A673 (cell line): Measurements from ENCODE around the gene DCLK2. TPM values are rescaled to one million over a fixed set of nuclear protein-coding genes. Genes with fewer than 3 reads are reported as not detected.

Experiments used
- BruUV-seq: library from RNA; stranded (reverse); fragments of 400-500 nt; replicated peaks from 2 replicates; lab custom pipeline; 2021; lab: Mats Ljungman, UMichigan
- CTCF ChIA-PET: fragments of 300-600 bp; sonication (Branson Sonifier 250); formaldehyde crosslinking; loops from one replicate; lab custom pipeline; 2022; ENCODE audit warnings: antibody characterized with exemption; lab: Charles Lee
- POLR2A ChIA-PET: fragments of 300-600 bp; sonication (Branson Sonifier 250); formaldehyde crosslinking; loops from one replicate; lab custom pipeline; 2022; ENCODE audit warnings: antibody characterized with exemption; ENCODE audit not compliant: low non-redundant PET; lab: Charles Lee
- DNase-seq: peaks from one replicate; pipeline ENCODE4 v3.0.0-alpha.2; 2015; ENCODE audit warnings: low spot score
- H3K27ac ChIP-seq: fragments of 200-600 bp; sonication (generic); 2 replicates; pipeline ENCODE4 v1.5.1; 2016; ENCODE audit warnings: mixed run types, low read depth, mild to moderate bottlenecking, mixed read lengths, antibody characterized with exemption, low read length; ENCODE audit not compliant: poor library complexity, severe bottlenecking
- H3K27me3 ChIP-seq: fragments of 200-600 bp; sonication (generic); replicated peaks from 2 replicates; pipeline ENCODE4 v1.6.1; 2017; ENCODE audit warnings: mixed run types, low read depth, mild to moderate bottlenecking, mixed read lengths, antibody characterized with exemption, low read length; ENCODE audit not compliant: insufficient read depth, poor library complexity
- H3K36me3 ChIP-seq: fragments of 200-600 bp; sonication (generic); 2 replicates; pipeline ENCODE4 v1.6.1; 2016; ENCODE audit warnings: mixed run types, mild to moderate bottlenecking, mixed read lengths, antibody characterized with exemption, low read length; ENCODE audit not compliant: insufficient read depth, poor library complexity, severe bottlenecking
- H3K4me1 ChIP-seq: fragments of 200-600 bp; sonication (generic); 2 replicates; pipeline ENCODE4 v1.6.1; 2017; ENCODE audit warnings: mixed run types, mild to moderate bottlenecking, mixed read lengths, antibody characterized with exemption, low read length; ENCODE audit not compliant: insufficient read depth, poor library complexity, severe bottlenecking
- H3K4me3 ChIP-seq: fragments of 200-600 bp; sonication (generic); 2 replicates; pipeline ENCODE4 v1.5.1; 2016; ENCODE audit warnings: low read depth, mixed run types, mild to moderate bottlenecking, mixed read lengths, low read length; ENCODE audit not compliant: poor library complexity, severe bottlenecking
- H3K9me3 ChIP-seq: fragments of 200-600 bp; sonication (generic); 2 replicates; pipeline ENCODE4 v1.6.1; 2016; ENCODE audit warnings: mixed run types, low read depth, mild to moderate bottlenecking, mixed read lengths, antibody characterized with exemption, low read length; ENCODE audit not compliant: poor library complexity, severe bottlenecking
- CTCF ChIP-seq: fragments of 300-800, 200-600 bp; sonication (generic); conservative IDR thresholded peaks from 2 replicates; pipeline ENCODE4 v1.5.1; 2017; ENCODE audit warnings: low read depth, mild to moderate bottlenecking, antibody characterized with exemption, low read length, moderate library complexity, mixed read lengths
- EZH2 ChIP-seq: fragments of 200-600 bp; sonication (generic); IDR thresholded peaks from 2 replicates; pipeline ENCODE4 v1.6.1; 2017; ENCODE audit warnings: borderline replicate concordance, low read depth, mild to moderate bottlenecking, mixed read lengths, antibody characterized with exemption, low read length; ENCODE audit not compliant: poor library complexity, severe bottlenecking
- intact Hi-C: fragments of 100-400 bp; cut with micrococcal nuclease; formaldehyde crosslinking; loops from one replicate; pipeline ENCODE4 v1.10.0; 2022; ENCODE audit not compliant: unreplicated experiment
- total RNA-seq: library from RNA; stranded (reverse); gene quantifications from 2 replicates; pipeline ENCODE4 v1.2.3, GENCODE V29; 2021

The DCLK2 gene
- total RNA-seq, 1 experiment from 2014 or later, result 4.9 TPM

- no peak for DNase-seq
- POLR2A ChIA-PET, result no interaction called here
- TF ChIP-seq CTCF, result no peak
- no peaks in the 10 kb centered on the region for H3K27me3 ChIP-seq
- no peak overlapping the region for H3K27ac ChIP-seq
- no peaks in the 10 kb centered on the region for H3K9me3 ChIP-seq
- peaks cover under 1% of the 10 kb centered on the region for H3K4me1 ChIP-seq
- H3K4me3 ChIP-seq, result no peak overlapping the region
- intact Hi-C loops, result no loop called here
- no peaks in the 10 kb centered on the region for H3K36me3 ChIP-seq
- no TSS peak for BruUV-seq
- CTCF ChIA-PET, result no interaction called here
Measured at GRCh38 chr4:150155391-150155790, 77.1 kb downstream of the DCLK2 start.

DNA sequence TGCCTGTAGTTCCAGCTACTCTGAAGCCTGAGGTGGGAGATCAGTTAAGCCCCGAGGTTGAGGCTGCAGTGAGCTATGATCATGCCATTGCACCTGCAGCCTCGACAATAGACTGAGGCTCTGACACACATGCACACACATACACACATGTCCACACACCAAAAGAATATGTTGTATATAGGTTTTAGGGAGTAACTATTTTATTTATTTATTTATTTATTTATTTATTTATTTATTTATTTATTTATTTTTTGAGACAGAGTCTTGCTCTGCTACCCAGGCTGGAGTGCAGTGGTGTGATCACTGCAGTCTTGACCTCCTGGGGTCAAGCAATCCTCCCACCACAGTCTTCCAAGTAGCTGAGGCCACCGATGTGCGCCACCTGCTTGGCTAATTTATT, 78.3 kb downstream of the DCLK2 start:
- TF ChIP-seq CTCF (no peak), EZH2 (no peak)
- no peak overlapping the region for H3K4me3 ChIP-seq
- peaks cover 8% of the 10 kb centered on the region for H3K4me1 ChIP-seq
- POLR2A ChIA-PET, result no interaction called here
- intact Hi-C loops, result no loop called here
- no peak for DNase-seq
- no peaks in the 10 kb centered on the region for H3K27me3 ChIP-seq
- H3K36me3 ChIP-seq, result no peaks in the 10 kb centered on the region
- H3K9me3 ChIP-seq, result no peaks in the 10 kb centered on the region
- no TSS peak for BruUV-seq
- CTCF ChIA-PET, result no interaction called here
- H3K27ac ChIP-seq, result no peak overlapping the region

DNA sequence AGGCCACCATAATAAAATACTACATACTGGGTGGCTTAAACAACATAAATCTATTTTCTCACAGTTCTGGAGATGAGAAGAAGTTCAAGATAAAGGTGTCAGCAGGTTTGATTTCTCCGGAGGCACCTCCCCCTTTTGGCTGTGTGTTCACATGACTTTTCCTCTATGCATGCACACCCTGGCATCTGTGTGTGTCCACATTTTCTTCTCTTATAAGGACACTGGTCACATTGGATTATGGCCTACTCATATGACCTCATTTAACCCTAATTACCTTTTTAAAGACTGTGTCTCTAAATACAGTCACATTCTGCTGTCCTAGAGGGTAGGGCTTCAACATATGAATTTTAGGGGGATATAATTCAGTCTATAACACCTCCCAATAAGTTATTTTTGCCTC, 79.8 kb downstream of the DCLK2 start:
- no TSS peak for BruUV-seq
- no peak overlapping the region for H3K4me3 ChIP-seq
- no peak overlapping the region for H3K27ac ChIP-seq
- intact Hi-C loops, result no loop called here
- ChIA-PET POLR2A (no interaction called here), CTCF (no interaction called here)
- H3K36me3 ChIP-seq, result no peaks in the 10 kb centered on the region
- no peak for TF ChIP-seq CTCF
- TF ChIP-seq EZH2, result no peak
- no peaks in the 10 kb centered on the region for H3K9me3 ChIP-seq
- DNase-seq, result no peak
- no peaks in the 10 kb centered on the region for H3K27me3 ChIP-seq
- H3K4me1 ChIP-seq, result peaks cover 8% of the 10 kb centered on the region
